NCI-H1694 (cell line): ENCODE data around the gene SLC22A15.
A peak's percentile ranks its signal among the peaks of the same experiment; 100 is the strongest.
"Not testable (repeated sequence)": the region's sequence is repeated elsewhere in the genome, so short reads cannot be mapped to it uniquely, and the experiment has no call there.

ENCODE experiments used
- DNase-seq: peaks from one replicate; lab custom pipeline; 2025; lab: John Stamatoyannopoulos, UW

Gene SLC22A15

GRCh38 chr1:115980998-115981993, 5.0 kb downstream of the SLC22A15 start:
- peak; percentile 13 for DNase-seq

GRCh38 chr1:115982400-115982799, 6.1 kb downstream of the SLC22A15 start:
- DNase-seq = no peak

GRCh38 chr1:115983584-115983983, 7.3 kb downstream of the SLC22A15 start:
- no peak for DNase-seq

GRCh38 chr1:115987623-115988022, 11.3 kb downstream of the SLC22A15 start:
- no peak for DNase-seq

GRCh38 chr1:115988953-115989352, 12.6 kb downstream of the SLC22A15 start:
- DNase-seq = no peak

GRCh38 chr1:115989699-115990098, 13.4 kb downstream of the SLC22A15 start:
- DNase-seq = no peak

GRCh38 chr1:115991909-115992308, 15.6 kb downstream of the SLC22A15 start:
- DNase-seq = no peak

GRCh38 chr1:115997921-115998320, 21.6 kb downstream of the SLC22A15 start:
- not testable (repeated sequence) for DNase-seq

GRCh38 chr1:116001739-116002487, 25.6 kb downstream of the SLC22A15 start:
- DNase-seq = no peak

- DNase-seq = no peak
Observed at GRCh38 chr1:116002781-116003420, 26.6 kb downstream of the SLC22A15 start.

GRCh38 chr1:116003823-116004222, 27.5 kb downstream of the SLC22A15 start:
- no peak for DNase-seq

GRCh38 chr1:116006486-116006964, 30.2 kb downstream of the SLC22A15 start:
- DNase-seq = no peak

- no peak for DNase-seq
Observed at GRCh38 chr1:116008656-116009390, 32.5 kb downstream of the SLC22A15 start.

- no peak for DNase-seq
Observed at GRCh38 chr1:116012716-116013115, 36.4 kb downstream of the SLC22A15 start.

GRCh38 chr1:116015679-116016078, 39.4 kb downstream of the SLC22A15 start:
- DNase-seq = no peak

- DNase-seq = no peak
Observed at GRCh38 chr1:116018007-116018406, 41.7 kb downstream of the SLC22A15 start.

GRCh38 chr1:116019653-116020253, 43.4 kb downstream of the SLC22A15 start:
- no peak for DNase-seq

GRCh38 chr1:116020668-116021272, 44.5 kb downstream of the SLC22A15 start:
- peak; percentile 85 for DNase-seq

GRCh38 chr1:116024626-116025025, 48.3 kb downstream of the SLC22A15 start:
- no peak for DNase-seq

GRCh38 chr1:116026631-116027030, 50.3 kb downstream of the SLC22A15 start:
- DNase-seq = no peak
